ENCODE results near the gene SULT1A2.
"Not testable (repeated sequence)": the region's sequence is repeated elsewhere in the genome, so short reads cannot be mapped to it uniquely, and the experiment has no call there.

Gene SULT1A2

GRCh38 chr16:28596840-28597691 lies at the start of gene SULT1A2:
SULT1A2 (minus strand) TSS chr16:28597050; CDS start chr16:28595930, 1,120 bp downstream.
- no peak for DNase-seq (ENCODE audit: low read depth in 2 of 2)

GRCh38 chr16:28639959-28640358 lies 43.1 kb upstream of the SULT1A2 start:
- not testable (repeated sequence) for DNase-seq (ENCODE audit: low read depth in 2 of 2)

- DNase-seq (ENCODE audit: low read depth in 2 of 2), result not testable (repeated sequence)
Measured at GRCh38 chr16:28638359-28638758, 41.5 kb upstream of the SULT1A2 start.

- not testable (repeated sequence) for DNase-seq (ENCODE audit: low read depth in 2 of 2)
Measured at GRCh38 chr16:28637765-28638164, 40.9 kb upstream of the SULT1A2 start, which contains the start of gene NPIPB8. NPIPB8 (plus strand) TSS chr16:28638065; CDS start chr16:28638361, 296 bp downstream.

GRCh38 chr16:28636093-28636823 lies 39.4 kb upstream of the SULT1A2 start:
- not testable (repeated sequence) for DNase-seq (ENCODE audit: low read depth in 2 of 2)

- DNase-seq (ENCODE audit: low read depth in 2 of 2), result not testable (repeated sequence)
Measured at GRCh38 chr16:28630905-28631304, 34.1 kb upstream of the SULT1A2 start.

GRCh38 chr16:28623172-28623711 lies 26.4 kb upstream of the SULT1A2 start:
- peak; percentile 60 for DNase-seq (ENCODE audit: low read depth in 2 of 2)

GRCh38 chr16:28622532-28623171 lies 25.8 kb upstream of the SULT1A2 start:
- DNase-seq (ENCODE audit: low read depth in 2 of 2), result not testable (repeated sequence)

GRCh38 chr16:28621481-28622155 lies 24.8 kb upstream of the SULT1A2 start:
- no peak for DNase-seq (ENCODE audit: low read depth in 2 of 2)

GRCh38 chr16:28620316-28620715 lies 23.5 kb upstream of the SULT1A2 start:
- not testable (repeated sequence) for DNase-seq (ENCODE audit: low read depth in 2 of 2)

GRCh38 chr16:28617874-28618273 lies 21.0 kb upstream of the SULT1A2 start:
- no peak for DNase-seq (ENCODE audit: low read depth in 2 of 2)

- DNase-seq (ENCODE audit: low read depth in 2 of 2), result no peak
Measured at GRCh38 chr16:28616636-28617035, 19.8 kb upstream of the SULT1A2 start.

GRCh38 chr16:28616224-28616577 lies 19.4 kb upstream of the SULT1A2 start:
- DNase-seq (ENCODE audit: low read depth in 2 of 2), result not testable (repeated sequence)

- DNase-seq (ENCODE audit: low read depth in 2 of 2), result not testable (repeated sequence)
Measured at GRCh38 chr16:28615486-28616223, 18.8 kb upstream of the SULT1A2 start.

GRCh38 chr16:28614561-28614960 lies 17.7 kb upstream of the SULT1A2 start:
- not testable (repeated sequence) for DNase-seq (ENCODE audit: low read depth in 2 of 2)

- DNase-seq (ENCODE audit: low read depth in 2 of 2), result not testable (repeated sequence)
Measured at GRCh38 chr16:28613912-28614311, 17.1 kb upstream of the SULT1A2 start.

- not testable (repeated sequence) for DNase-seq (ENCODE audit: low read depth in 2 of 2)
Measured at GRCh38 chr16:28612359-28613280, 15.8 kb upstream of the SULT1A2 start.

GRCh38 chr16:28610595-28611191 lies 13.8 kb upstream of the SULT1A2 start:
- no peak for DNase-seq (ENCODE audit: low read depth in 2 of 2)

All from stimulated activated CD4-positive, alpha-beta T cell treated with anti-CD3 and anti-CD28 coated beads, Interleukin-4, amount 100 ng/mL, for 48 hours (primary cell).